HG03175 (cell line): Measurements from ENCODE around the gene LSM2.

Experiments
- ATAC-seq: cut with Tn5 transposase; IDR thresholded peaks from one replicate; pipeline ENCODE4 v1.9.1; 2021; ENCODE audit warnings: mild to moderate bottlenecking, moderate library complexity; ENCODE audit not compliant: unreplicated experiment

The LSM2 gene

GRCh38 chr6:31752739-31753319, 53.9 kb downstream of the LSM2 start:
- ATAC-seq: no peak

- ATAC-seq: no peak
Measured at GRCh38 chr6:31750411-31751022, 56.2 kb downstream of the LSM2 start.

GRCh38 chr6:31749301-31750036, 57.3 kb downstream of the LSM2 start:
- ATAC-seq: no peak
